Smooth muscle cell of trachea (primary cell): ENCODE results near the gene FNDC10. TPM values are rescaled to one million over a fixed set of nuclear protein-coding genes. Genes with fewer than 3 reads are reported as not detected.

Experiments used
- total RNA-seq: library from RNA; depleted of rRNA; stranded (reverse); fragments of >200 nt; gene quantifications from 2 replicates; pipeline ENCODE4 v1.2.1, GENCODE V29; 2014

The FNDC10 gene
- 1.6 and 4.1 TPM in 2 replicates for total RNA-seq

GRCh38 chr1:1599935-1600860, at the start of gene FNDC10:
Gene FNDC10 (minus strand): TSS chr1:1600135. CDS start chr1:1600015, 120 bp downstream.

GRCh38 chr1:1631782-1632420, 32.0 kb upstream of the FNDC10 start, which contains the start of gene MMP23B:
Gene MMP23B (plus strand): TSS chr1:1632173. CDS start chr1:1632219, 46 bp downstream.

DNA sequence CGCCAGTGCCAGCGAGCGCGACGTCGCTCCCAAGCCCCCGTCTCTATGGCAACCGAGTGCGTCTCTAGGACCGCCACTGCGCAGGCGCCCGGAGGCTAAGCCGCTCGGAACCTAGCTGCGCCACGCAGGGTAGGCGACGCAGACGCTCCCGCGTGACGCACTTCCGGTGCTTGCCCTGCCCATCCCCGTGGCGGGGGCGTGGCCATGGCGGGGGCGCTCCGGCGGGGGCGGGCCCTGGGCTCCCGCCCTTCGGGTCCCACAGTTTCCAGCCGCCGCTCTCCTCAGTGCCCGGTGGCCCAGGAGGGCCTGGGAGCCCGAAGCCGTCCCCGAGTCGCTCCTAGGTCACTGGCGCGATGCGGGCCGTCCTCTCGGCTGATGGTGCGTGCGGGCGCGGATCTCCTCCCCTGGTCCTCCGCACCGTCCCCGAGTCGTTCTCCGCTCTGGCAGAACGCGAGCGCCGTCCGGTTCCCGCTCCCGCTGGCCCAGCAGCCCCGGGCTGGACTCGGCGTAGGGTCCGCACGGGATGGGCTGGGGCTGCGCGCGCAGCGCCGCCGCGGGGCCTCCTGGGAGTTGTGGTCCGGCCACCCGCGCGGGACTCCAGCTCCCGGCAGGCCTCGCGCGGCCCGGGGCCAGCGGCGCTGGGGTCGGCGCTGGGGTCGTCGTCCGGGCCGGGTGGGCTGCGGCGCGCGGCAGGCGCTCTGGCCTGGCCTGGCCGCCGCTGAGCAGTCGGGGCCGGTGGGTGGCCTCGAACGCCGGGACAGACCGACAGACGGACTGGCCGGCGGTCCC, 15.5 kb upstream of the FNDC10 start, which contains the start of gene MIB2:
MIB2 (plus strand) TSS at position 245 of the 789 bp plus-strand sequence. CDS start 7,953 bp downstream, outside the sequence.

DNA sequence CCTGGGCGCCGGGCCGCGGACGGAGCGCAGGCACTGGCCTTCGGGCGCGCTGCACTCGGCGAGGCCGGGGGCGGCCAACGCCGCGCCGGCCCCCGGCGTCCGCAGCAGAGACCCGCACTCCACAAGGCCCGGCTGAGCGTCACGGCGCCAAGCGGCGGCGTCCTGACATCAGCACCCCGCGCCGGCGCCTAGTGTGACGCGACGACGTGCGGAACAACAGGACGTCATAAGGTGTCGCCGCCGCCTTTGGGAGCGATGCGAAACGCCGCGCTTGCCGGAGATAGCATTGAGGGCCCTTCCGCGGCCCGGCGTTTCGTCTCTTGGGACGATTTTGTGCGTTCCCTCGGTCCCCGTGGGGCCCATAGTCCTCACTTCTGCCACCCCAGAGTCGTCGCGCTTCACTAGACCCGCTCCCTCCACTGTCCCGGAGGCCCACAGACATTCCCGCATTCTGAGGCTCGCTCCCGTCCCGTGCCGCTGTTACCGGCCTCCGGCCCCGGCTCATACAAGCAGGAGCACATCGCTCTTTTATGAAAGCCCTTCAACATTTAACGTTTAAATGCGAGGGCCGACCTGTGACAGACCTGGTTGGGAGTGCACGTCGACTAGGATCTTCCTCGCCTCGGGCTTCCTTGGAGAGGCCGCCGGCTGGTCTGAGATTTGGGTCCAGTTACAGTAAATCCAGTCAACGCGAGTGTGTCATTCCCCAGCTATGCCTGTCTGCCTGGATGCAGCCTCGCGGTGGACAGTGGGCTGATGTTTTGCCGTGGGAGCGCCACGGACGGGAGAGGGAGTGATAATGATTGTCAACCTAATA, 25.0 kb downstream of the FNDC10 start, which contains the start of gene SSU72:
SSU72 (minus strand) TSS at position 143 of the 817 bp plus-strand sequence. CDS start 306 bp downstream, outside the sequence.

Other genes with a start within 250 kb of the FNDC10 start
- 534 and 638 TPM in 2 replicates for gene MXRA8, start 241.6 kb downstream of the FNDC10 start, total RNA-seq
- gene AURKAIP1, start 224.9 kb downstream of the FNDC10 start, total RNA-seq: 109 and 137 TPM in 2 replicates
- 140 and 163 TPM in 2 replicates for gene CCNL2, start 200.8 kb downstream of the FNDC10 start, total RNA-seq
- gene MRPL20, start 192.8 kb downstream of the FNDC10 start, total RNA-seq: 63.5 and 109 TPM in 2 replicates
- gene ANKRD65, start 178.9 kb downstream of the FNDC10 start, total RNA-seq: 2.8 and 4.2 TPM in 2 replicates
- 5.2 and 9.6 TPM in 2 replicates for gene VWA1, start 164.4 kb downstream of the FNDC10 start, total RNA-seq
- under 0.01 TPM in 1 of 2 replicates, not detected in the other for gene ATAD3C, start 150.4 kb downstream of the FNDC10 start, total RNA-seq
- gene ATAD3B, start 128.4 kb downstream of the FNDC10 start, total RNA-seq: 15.0 and 15.1 TPM in 2 replicates
- gene ATAD3A, start 88.0 kb downstream of the FNDC10 start, total RNA-seq: 25.1 and 32.7 TPM in 2 replicates
- 4.5 and 5.5 TPM in 2 replicates for gene TMEM240, start 59.5 kb downstream of the FNDC10 start, total RNA-seq
- 84.6 and 87.3 TPM in 2 replicates for gene SSU72, start 25.3 kb downstream of the FNDC10 start, total RNA-seq
- gene MIB2, start 15.4 kb upstream of the FNDC10 start, total RNA-seq: 49.2 and 125 TPM in 2 replicates
- 2.5 and 8.3 TPM in 2 replicates for gene MMP23B, start 32.0 kb upstream of the FNDC10 start, total RNA-seq
- 8.3 and 10.5 TPM in 2 replicates for gene CDK11B, start 58.9 kb upstream of the FNDC10 start, total RNA-seq
- gene SLC35E2B, start 92.7 kb upstream of the FNDC10 start, total RNA-seq: 28.8 and 59.7 TPM in 2 replicates
- 12.5 and 25.0 TPM in 2 replicates for gene CDK11A, start 124.2 kb upstream of the FNDC10 start, total RNA-seq
- 31.1 and 60.2 TPM in 2 replicates for gene NADK, start 178.3 kb upstream of the FNDC10 start, total RNA-seq